Thymus (tissue), 11 donors: ENCODE results near the gene TMEM134. TPM values are rescaled to one million over a fixed set of nuclear protein-coding genes. Genes with fewer than 3 reads are reported as not detected.
"Not testable (repeated sequence)": the region's sequence is repeated elsewhere in the genome, so short reads cannot be mapped to it uniquely, and the experiment has no call there.

Experiments
- DNase-seq, 9 donors: peaks; one replicate each; pipeline ENCODE4 v3.0.0-alpha.2; 2013; ENCODE audit warnings: low spot score in 9 of 9, low read depth in 6 of 9, missing footprints in 1 of 9
- H3K27ac ChIP-seq, 2 donors: one replicate each; pipeline ENCODE4 v1.5.1; 2013; ENCODE audit warnings: control low read depth in 1 of 2, low read depth in 1 of 2, low read length in 1 of 2, mild to moderate bottlenecking in 1 of 2, moderate library complexity in 1 of 2
- H3K27me3 ChIP-seq, 2 donors: one replicate each; pipeline ENCODE4 v1.5.1; 2013; ENCODE audit warnings: low read length in 1 of 2; ENCODE audit not compliant: control insufficient read depth in 2 of 2, insufficient read depth in 1 of 2
- H3K36me3 ChIP-seq, 2 donors: one replicate each; pipeline ENCODE4 v1.5.1; 2013; ENCODE audit warnings: low read length in 1 of 2, mild to moderate bottlenecking in 1 of 2, moderate library complexity in 1 of 2; ENCODE audit not compliant: control insufficient read depth in 2 of 2, insufficient read depth in 2 of 2
- H3K4me1 ChIP-seq, 2 donors: one replicate each; pipeline ENCODE4 v1.5.1; 2013; ENCODE audit warnings: low read length in 2 of 2; ENCODE audit not compliant: control insufficient read depth in 2 of 2, insufficient read depth in 2 of 2
- H3K4me3 ChIP-seq, 2 donors: one replicate each; pipeline ENCODE4 v1.5.1; 2013; ENCODE audit warnings: low read length in 2 of 2, control low read depth in 1 of 2, mild to moderate bottlenecking in 1 of 2
- H3K9me3 ChIP-seq, 2 donors: one replicate each; pipeline ENCODE4 v1.5.1; 2013; ENCODE audit warnings: low read length in 1 of 2, mild to moderate bottlenecking in 1 of 2; ENCODE audit not compliant: control insufficient read depth in 2 of 2, insufficient read depth in 1 of 2
- WGBS: extraction: QIAGEN DNeasy Blood & Tissue Kit; methylation state at CpG from one replicate; pipeline ENCODE4 v1.1.7; 2013; 5-methylcytosine and 5-hydroxymethylcytosine counted together
- polyA plus RNA-seq: library from polyadenylated mRNA; stranded (reverse); fragments of 200-250 nt; gene quantifications from one replicate; pipeline ENCODE4 v1.2.3, GENCODE V29; 2013
- total RNA-seq: library from RNA; stranded (reverse); fragments of 120-200 nt; gene quantifications from one replicate; pipeline ENCODE4 v1.2.4, GENCODE V29; 2013
- donor health status: healthy.

The TMEM134 gene
- total and polyA plus RNA-seq, 2 donors, result 17.3 to 96.3 TPM

DNA sequence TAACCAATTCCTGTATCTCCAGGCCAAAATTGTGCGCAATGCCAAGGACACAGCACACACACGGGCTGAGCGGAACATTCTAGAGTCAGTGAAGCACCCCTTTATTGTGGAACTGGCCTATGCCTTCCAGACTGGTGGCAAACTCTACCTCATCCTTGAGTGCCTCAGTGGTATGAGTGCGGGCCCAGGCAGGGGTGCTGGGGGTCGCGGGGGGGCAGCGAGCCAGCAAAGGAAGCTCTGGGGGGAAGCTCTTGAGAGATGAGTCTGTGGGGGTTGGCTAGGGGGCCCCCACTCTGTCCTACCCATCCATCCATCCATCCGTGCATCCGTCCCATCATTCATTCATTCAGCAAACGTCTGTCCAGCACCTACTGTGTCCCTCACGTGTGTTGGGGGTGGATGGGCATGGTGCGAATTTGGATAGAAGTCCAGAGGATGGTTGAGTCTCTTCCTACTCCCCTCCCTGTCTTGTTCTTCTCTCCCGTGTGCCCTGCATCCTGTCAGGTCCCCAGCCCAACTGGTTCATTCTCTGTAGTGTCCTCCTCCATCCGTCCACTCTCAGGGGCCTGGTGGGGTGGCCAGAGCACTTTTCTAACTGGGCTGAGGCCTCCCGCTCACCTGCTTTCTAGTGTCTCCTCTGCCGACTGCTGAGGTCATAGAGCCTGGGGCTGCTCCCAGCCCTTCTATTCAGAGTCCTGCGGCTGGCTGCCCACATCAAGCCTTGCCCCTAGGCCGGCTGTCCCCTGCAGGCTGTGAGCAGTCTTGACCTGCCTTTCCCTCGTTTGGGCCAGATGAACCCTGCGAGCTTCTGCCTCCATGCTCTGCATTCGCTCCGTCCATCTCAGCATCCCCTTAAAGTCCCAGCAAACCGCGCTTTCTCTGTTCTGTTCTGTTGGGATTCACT, 37.5 kb downstream of the TMEM134 start:
- H3K36me3 ChIP-seq, result peaks cover 60 to 66% of the 10 kb centered on the region in 2 donors
- peaks cover 34 to 73% of the 10 kb centered on the region in 2 donors for H3K4me1 ChIP-seq
- H3K4me3 ChIP-seq, result no peak overlapping the region
- no peaks in the 10 kb centered on the region for H3K27me3 ChIP-seq
- WGBS, result 97% methylated on average over 24 of the region's 24 CpGs
- peaks cover 0 to 10% of the 10 kb centered on the region in 2 donors for H3K9me3 ChIP-seq
- no peak overlapping the region for H3K27ac ChIP-seq
- DNase-seq, result no peak

- Histone ChIP-seq H3K4me3 (no peak overlapping the region), H3K27me3 (no peaks in the 10 kb centered on the region), H3K36me3 (peaks cover 45 to 47% of the 10 kb centered on the region in 2 donors), H3K4me1 (peaks cover 20 to 59% of the 10 kb centered on the region in 2 donors), H3K9me3 (peaks cover 0 to 7% of the 10 kb centered on the region in 2 donors), H3K27ac (peak overlapping the region in 1 of 2 donors; percentile 0)
- DNase-seq, result no peak
- WGBS, result 96% methylated on average over 11 of the region's 11 CpGs
These were observed 39.3 kb downstream of the TMEM134 start for GRCh38 chr11:67429722-67430121.

DNA sequence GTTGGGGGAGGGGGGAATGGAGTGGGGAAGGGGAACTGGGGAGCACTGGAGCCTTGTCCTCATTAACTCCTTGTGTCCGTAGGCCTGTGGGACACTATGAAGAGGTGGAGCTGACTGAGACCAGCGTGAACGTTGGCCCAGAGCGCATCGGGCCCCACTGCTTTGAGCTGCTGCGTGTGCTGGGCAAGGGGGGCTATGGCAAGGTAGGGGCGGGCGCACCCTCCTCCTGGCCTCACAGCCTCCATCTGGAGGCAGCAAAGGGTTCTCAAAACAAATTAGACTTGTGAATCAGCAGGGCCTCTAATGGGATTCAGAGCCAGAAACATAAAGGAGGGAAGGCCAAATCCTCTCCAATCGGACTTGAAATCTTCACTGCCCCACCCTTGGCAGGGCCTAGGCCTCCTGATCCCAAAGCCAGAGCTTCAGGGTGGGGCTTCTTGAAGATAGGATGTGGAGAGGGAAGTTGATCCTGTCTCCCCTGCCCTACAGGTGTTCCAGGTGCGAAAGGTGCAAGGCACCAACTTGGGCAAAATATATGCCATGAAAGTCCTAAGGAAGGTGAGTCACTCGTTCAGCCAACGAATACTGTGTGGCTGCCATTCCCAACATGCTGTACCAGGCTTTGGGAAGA, 39.9 kb downstream of the TMEM134 start:
- Histone ChIP-seq H3K36me3 (peaks cover 39 to 41% of the 10 kb centered on the region in 2 donors), H3K4me1 (peaks cover 14 to 59% of the 10 kb centered on the region in 2 donors)

GRCh38 chr11:67428052-67429001, 40.7 kb downstream of the TMEM134 start, which contains the start of gene RPS6KB2:
TSS of gene RPS6KB2 (plus strand) at chr11:67428494. CDS start at chr11:67428546, 52 bp downstream.
- peaks cover 32 to 33% of the 10 kb centered on the region in 2 donors for H3K36me3 ChIP-seq
- WGBS, result under 1% methylated on average over 68 of the region's 68 CpGs
- H3K9me3 ChIP-seq, result peaks cover 0 to 7% of the 10 kb centered on the region in 2 donors
- peak; percentile 95 to 99 (median 97) for DNase-seq
- peak within 1 kb of the TSS; percentile 91 to 100 for H3K4me3 ChIP-seq
- H3K4me1 ChIP-seq, result peaks cover 12 to 57% of the 10 kb centered on the region in 2 donors
- peak within 1 kb of the TSS; percentile 86 to 90 for H3K27ac ChIP-seq
- H3K27me3 ChIP-seq, result no peaks in the 10 kb centered on the region

More for the DNA sequence above, 39.9 kb downstream of the TMEM134 start:
- Histone ChIP-seq H3K27me3 (no peaks in the 10 kb centered on the region), H3K4me3 (peak overlapping the region; percentile 91 to 100), H3K9me3 (peaks cover 0 to 7% of the 10 kb centered on the region in 2 donors), H3K27ac (peak overlapping the region; percentile 8 to 86)
- WGBS, result 65% methylated on average over 12 of the region's 12 CpGs
- DNase-seq, result peak in 1 of 9 donors; percentile 31

DNA sequence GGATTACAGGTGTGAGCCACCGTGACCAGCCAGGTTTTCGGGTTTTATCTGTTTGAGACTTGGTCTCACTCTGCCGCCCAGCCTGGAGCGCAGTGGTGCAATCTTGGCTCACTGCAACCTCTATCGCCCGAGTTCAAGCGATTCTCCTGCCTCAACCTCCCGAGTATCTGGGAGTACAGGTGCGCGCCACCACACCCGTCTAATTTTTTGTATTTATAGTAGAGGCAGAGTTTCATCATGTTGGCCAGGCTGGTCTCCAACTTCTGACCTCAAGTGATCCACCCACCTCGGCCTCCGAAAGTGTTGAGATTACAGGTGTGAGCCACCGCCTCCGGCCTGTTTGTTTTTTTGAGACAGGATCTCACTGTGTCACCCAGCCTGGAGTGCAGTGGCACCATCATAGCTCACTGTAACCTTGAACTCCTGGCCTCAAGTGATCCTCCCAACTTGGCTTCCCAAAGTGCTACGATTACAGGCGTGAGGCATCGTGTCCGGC, 41.6 kb downstream of the TMEM134 start:
- Histone ChIP-seq H3K4me1 (peaks cover 20 to 63% of the 10 kb centered on the region in 2 donors), H3K27ac (peak overlapping the region; percentile 81 to 89), H3K4me3 (peak overlapping the region; percentile 91 to 100), H3K36me3 (peaks cover 23 to 25% of the 10 kb centered on the region in 2 donors)
- H3K9me3 ChIP-seq, H3K27me3 ChIP-seq, DNase-seq: not testable (repeated sequence)
- WGBS, result 84% methylated on average over 19 of the region's 19 CpGs

- Histone ChIP-seq H3K27ac (no peak overlapping the region), H3K4me3 (no peak overlapping the region), H3K4me1 (peaks cover 32 to 60% of the 10 kb centered on the region in 2 donors), H3K36me3 (no peaks in the 10 kb centered on the region), H3K27me3 (no peaks in the 10 kb centered on the region), H3K9me3 (peaks cover 0 to 7% of the 10 kb centered on the region in 2 donors)
- DNase-seq, result no peak
- WGBS, result 94% methylated on average over 34 of the region's 34 CpGs
These were observed 45.0 kb downstream of the TMEM134 start for GRCh38 chr11:67423891-67424613.

DNA sequence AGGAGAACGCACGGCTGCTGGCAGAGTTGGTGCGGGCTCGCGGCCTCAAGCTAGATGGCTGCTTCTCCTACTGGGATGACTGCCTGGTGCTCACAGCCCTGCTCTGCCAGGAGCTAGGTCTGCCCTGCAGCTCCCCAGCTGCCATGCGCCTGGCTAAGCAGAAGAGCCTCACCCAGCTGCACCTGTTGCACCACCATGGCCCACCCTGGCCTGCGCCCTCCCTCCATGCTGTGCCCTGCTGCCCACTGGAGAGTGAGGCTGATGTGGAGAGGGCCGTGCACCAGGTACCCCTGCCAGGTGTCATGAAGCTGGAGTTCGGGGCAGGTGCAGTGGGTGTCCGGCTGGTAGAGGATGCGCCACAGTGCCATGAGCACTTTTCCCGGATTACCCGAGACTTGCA, 45.6 kb downstream of the TMEM134 start:
- H3K36me3 ChIP-seq, result no peaks in the 10 kb centered on the region
- WGBS, result 98% methylated on average over 13 of the region's 13 CpGs
- no peak overlapping the region for H3K4me3 ChIP-seq
- peaks cover 37 to 62% of the 10 kb centered on the region in 2 donors for H3K4me1 ChIP-seq
- H3K9me3 ChIP-seq, result peaks cover 0 to 7% of the 10 kb centered on the region in 2 donors
- no peaks in the 10 kb centered on the region for H3K27me3 ChIP-seq
- no peak for DNase-seq
- H3K27ac ChIP-seq, result peak overlapping the region in 1 of 2 donors; percentile 55

- Histone ChIP-seq H3K36me3 (no peaks in the 10 kb centered on the region), H3K4me1 (peaks cover 41 to 67% of the 10 kb centered on the region in 2 donors), H3K27ac (peak overlapping the region in 1 of 2 donors; percentile 55), H3K27me3 (no peaks in the 10 kb centered on the region), H3K4me3 (no peak overlapping the region), H3K9me3 (peaks cover 0 to 7% of the 10 kb centered on the region in 2 donors)
- DNase-seq, result peak in 1 of 9 donors; percentile 55
- 78% methylated on average over 6 of the region's 6 CpGs for WGBS
These were observed 46.2 kb downstream of the TMEM134 start for GRCh38 chr11:67422891-67423290.
